Progenitor cell of endocrine pancreas (in vitro differentiated cells): ENCODE results near the gene CTPS1. TPM values are rescaled to one million over a fixed set of nuclear protein-coding genes. Genes with fewer than 3 reads are reported as not detected.

Source experiments
- DNase-seq: peaks from one replicate; pipeline ENCODE4 v3.0.0; 2021; ENCODE audit warnings: low spot score; ENCODE audit not compliant: unreplicated experiment
- H3K27ac Mint-ChIP-seq: 2 replicates; pipeline ENCODE4 v1.8.0; 2021; ENCODE audit warnings: mild to moderate bottlenecking, moderate library complexity, mixed read lengths
- H3K27me3 Mint-ChIP-seq: 2 replicates; pipeline ENCODE4 v1.8.0; 2021; ENCODE audit warnings: mixed read lengths
- H3K36me3 Mint-ChIP-seq: 2 replicates; pipeline ENCODE4 v1.8.0; 2022; ENCODE audit warnings: mixed read lengths; ENCODE audit not compliant: insufficient read depth
- H3K4me1 Mint-ChIP-seq: 2 replicates; pipeline ENCODE4 v1.8.0; 2021; ENCODE audit warnings: low read depth, mixed read lengths
- H3K4me3 Mint-ChIP-seq: 2 replicates; pipeline ENCODE4 v1.8.0; 2021; ENCODE audit warnings: low read depth, mild to moderate bottlenecking, moderate library complexity, mixed read lengths
- H3K9me3 Mint-ChIP-seq: 2 replicates; pipeline ENCODE4 v1.8.0; 2021; ENCODE audit warnings: low read depth, mixed read lengths
- total RNA-seq: library from RNA; stranded (reverse); gene quantifications from 2 replicates; pipeline ENCODE4 v1.2.1, GENCODE V29; 2021
- TF ChIP-seq, protein P1 (sequence below): fragments of 200-600 bp; sonication (generic); IDR thresholded peaks from one replicate; pipeline ENCODE4 v1.5.0; 2021; ENCODE audit warnings: antibody characterized with exemption, mild to moderate bottlenecking; ENCODE audit not compliant: unreplicated experiment

The CTPS1 gene
- total RNA-seq, 1 donor from 2014 or later, result 37.6 TPM

DNA sequence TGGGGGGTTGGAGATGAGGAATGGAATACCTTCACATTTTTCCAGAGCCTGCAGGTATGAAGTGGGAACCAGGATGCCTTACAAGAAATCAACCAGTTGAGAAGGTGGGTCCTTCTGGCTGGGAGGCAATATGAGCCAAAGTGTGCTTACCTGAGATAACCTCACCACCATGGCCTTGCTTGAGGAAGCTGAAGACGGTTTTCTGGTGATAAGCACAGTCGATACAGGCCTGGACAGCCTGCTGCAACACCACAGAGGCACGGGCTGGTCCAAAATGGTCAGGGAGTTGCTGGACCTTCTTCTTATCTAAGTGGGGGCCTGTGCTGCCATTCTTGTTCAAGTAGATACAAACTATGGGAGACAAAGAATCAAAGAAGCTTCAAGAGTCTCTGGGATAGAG lies 69.0 kb downstream of the CTPS1 start:
- Mint-ChIP-seq H3K36me3 (peaks cover 22% of the 10 kb centered on the region), H3K4me1 (no peaks in the 10 kb centered on the region), H3K9me3 (no peaks in the 10 kb centered on the region), H3K27ac (no peak overlapping the region), H3K27me3 (no peaks in the 10 kb centered on the region), H3K4me3 (no peak overlapping the region)
- TF ChIP-seq, protein P1, sequence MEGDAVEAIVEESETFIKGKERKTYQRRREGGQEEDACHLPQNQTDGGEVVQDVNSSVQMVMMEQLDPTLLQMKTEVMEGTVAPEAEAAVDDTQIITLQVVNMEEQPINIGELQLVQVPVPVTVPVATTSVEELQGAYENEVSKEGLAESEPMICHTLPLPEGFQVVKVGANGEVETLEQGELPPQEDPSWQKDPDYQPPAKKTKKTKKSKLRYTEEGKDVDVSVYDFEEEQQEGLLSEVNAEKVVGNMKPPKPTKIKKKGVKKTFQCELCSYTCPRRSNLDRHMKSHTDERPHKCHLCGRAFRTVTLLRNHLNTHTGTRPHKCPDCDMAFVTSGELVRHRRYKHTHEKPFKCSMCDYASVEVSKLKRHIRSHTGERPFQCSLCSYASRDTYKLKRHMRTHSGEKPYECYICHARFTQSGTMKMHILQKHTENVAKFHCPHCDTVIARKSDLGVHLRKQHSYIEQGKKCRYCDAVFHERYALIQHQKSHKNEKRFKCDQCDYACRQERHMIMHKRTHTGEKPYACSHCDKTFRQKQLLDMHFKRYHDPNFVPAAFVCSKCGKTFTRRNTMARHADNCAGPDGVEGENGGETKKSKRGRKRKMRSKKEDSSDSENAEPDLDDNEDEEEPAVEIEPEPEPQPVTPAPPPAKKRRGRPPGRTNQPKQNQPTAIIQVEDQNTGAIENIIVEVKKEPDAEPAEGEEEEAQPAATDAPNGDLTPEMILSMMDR, result no peak
- no peak for DNase-seq

DNA sequence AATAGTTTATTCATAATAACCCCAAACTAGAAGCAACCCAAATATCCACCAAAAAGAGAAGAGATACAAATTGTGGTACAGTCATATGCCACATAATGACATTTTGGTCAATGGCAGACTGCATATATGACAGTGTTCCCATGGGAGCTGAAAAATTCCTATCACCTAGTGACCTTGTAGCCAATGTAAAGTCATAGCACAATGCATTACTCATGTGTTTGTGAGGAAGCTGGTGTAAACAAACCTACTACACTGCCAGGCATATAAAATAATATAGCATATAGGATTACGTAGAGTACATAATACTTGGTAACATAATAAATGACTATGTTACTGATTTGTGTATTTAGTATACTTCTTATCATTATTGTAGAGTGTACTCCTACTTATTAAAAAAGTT lies 71.5 kb downstream of the CTPS1 start:
- Mint-ChIP-seq H3K9me3 (no peaks in the 10 kb centered on the region), H3K4me1 (no peaks in the 10 kb centered on the region), H3K27ac (no peak overlapping the region), H3K4me3 (no peak overlapping the region), H3K27me3 (no peaks in the 10 kb centered on the region), H3K36me3 (peaks cover 16% of the 10 kb centered on the region)
- TF ChIP-seq, protein P1, result no peak
- no peak for DNase-seq

DNA sequence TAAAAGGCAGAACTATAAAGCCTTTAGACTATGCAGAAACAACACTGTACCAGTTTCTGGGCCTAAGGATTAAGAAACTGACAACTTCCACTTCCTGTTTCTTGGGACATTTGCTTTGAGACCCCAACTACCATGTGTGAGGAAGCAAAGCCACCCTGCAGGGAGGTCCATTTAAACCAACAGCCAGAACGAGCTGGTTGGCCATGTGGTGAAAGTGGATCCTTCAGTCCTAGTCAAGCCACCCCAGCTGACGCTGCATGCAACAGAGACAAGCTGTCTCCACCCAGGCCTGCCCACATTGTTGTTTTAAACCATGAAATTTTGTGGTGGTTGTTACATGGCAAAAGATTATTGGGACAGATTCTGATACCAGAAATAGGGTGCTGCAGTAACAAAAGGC lies 73.8 kb downstream of the CTPS1 start:
- TF ChIP-seq, protein P1, result no peak
- Mint-ChIP-seq H3K36me3 (peaks cover 10% of the 10 kb centered on the region), H3K9me3 (no peaks in the 10 kb centered on the region), H3K27ac (no peak overlapping the region), H3K4me3 (no peak overlapping the region), H3K4me1 (no peaks in the 10 kb centered on the region), H3K27me3 (no peaks in the 10 kb centered on the region)
- DNase-seq, result no peak

DNA sequence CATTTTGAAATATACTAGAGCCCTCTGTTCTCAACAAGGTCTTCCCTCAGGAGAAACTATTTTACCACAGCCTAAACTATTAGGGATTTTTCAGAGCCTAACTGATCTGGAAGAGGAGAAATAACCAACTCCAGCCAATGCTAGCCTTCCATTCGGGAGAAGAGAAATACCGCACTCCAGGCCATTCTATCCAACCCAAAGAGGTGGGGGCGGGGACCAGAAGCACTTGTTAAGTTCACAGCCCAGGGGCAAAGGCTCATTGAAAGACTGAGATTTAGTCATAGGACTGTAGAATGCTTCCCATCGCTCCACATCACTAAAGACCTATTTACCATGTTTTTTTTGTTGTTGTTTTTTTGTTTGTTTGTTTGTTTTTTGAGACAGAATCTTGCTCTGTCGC lies 77.4 kb downstream of the CTPS1 start:
- Mint-ChIP-seq H3K4me1 (no peaks in the 10 kb centered on the region), H3K36me3 (peaks cover 31% of the 10 kb centered on the region), H3K4me3 (no peak overlapping the region), H3K9me3 (peaks cover 12% of the 10 kb centered on the region), H3K27ac (no peak overlapping the region), H3K27me3 (no peaks in the 10 kb centered on the region)
- no peak for DNase-seq
- TF ChIP-seq, protein P1, result no peak

Other genes with a start within 250 kb of the CTPS1 start
- 0.67 and 0.73 TPM in 2 replicates for gene KCNQ4, start 195.9 kb upstream of the CTPS1 start, total RNA-seq
- 27.8 and 30.8 TPM in 2 replicates for gene CITED4, start 117.3 kb upstream of the CTPS1 start, total RNA-seq
- 0.95 and 1.0 TPM in 2 replicates for gene SLFNL1, start 42.0 kb downstream of the CTPS1 start, total RNA-seq